RWPE1 (cell line): ENCODE data around the gene AHDC1.

Experiments used
- CTCF ChIA-PET: fragments of 350-600 bp; sonication (Branson Sonifier 250); formaldehyde crosslinking; extraction: SDS; loops from one replicate; lab custom pipeline; 2021; lab: Yijun Ruan, JAX
- POLR2A ChIA-PET: fragments of 400-600 bp; formaldehyde crosslinking; extraction: SDS; loops from one replicate; lab custom pipeline; 2020; ENCODE audit warnings: antibody characterized with exemption; ENCODE audit not compliant: low non-redundant PET; lab: Yijun Ruan, JAX
- DNase-seq: peaks from one replicate; pipeline ENCODE4 v3.0.0; 2012; ENCODE audit warnings: low spot score
- H3K27ac ChIP-seq: fragments of 450-650 bp; 2 replicates; pipeline ENCODE4 v1.5.1; 2017
- CTCF ChIP-seq: fragments of 450-650 bp; conservative IDR thresholded peaks from 2 replicates; pipeline ENCODE4 v1.5.1; 2017; ENCODE audit warnings: low read depth, mild to moderate bottlenecking

The AHDC1 gene

GRCh38 chr1:27567146-27567526 is 36.8 kb downstream of the AHDC1 start:
- DNase-seq, result no peak
- ChIA-PET POLR2A (no interaction called here), CTCF (interaction anchor here (0.5 to 4.9 kb wide), 3 partner anchors 10 to 270 kb away, joined by 4 to 46 read pairs (median 4); no protein-coding TSS in a partner anchor)
- H3K27ac ChIP-seq, result peak overlapping the region; percentile 98
- TF ChIP-seq CTCF, result no peak

GRCh38 chr1:27566462-27567145 is 37.3 kb downstream of the AHDC1 start:
- peak overlapping the region; percentile 98 for H3K27ac ChIP-seq
- ChIA-PET POLR2A (no interaction called here), CTCF (interaction anchor here (0.6 kb wide), 1 partner anchor 81 kb away, joined by 4 read pairs; no protein-coding TSS in a partner anchor)
- no peak for TF ChIP-seq CTCF
- DNase-seq, result no peak

- no peak for DNase-seq
- TF ChIP-seq CTCF, result no peak
- H3K27ac ChIP-seq, result peak overlapping the region; percentile 98
- ChIA-PET CTCF (interaction anchor here (0.5 to 1.7 kb wide), 4 partner anchors 8 to 367 kb away, joined by 3 to 8 read pairs (median 6); no protein-coding TSS in a partner anchor), POLR2A (interaction anchor here (0.6 kb wide), 1 partner anchor 1769 kb away, joined by 3 read pairs; no protein-coding TSS in a partner anchor)
These were observed 39.0 kb downstream of the AHDC1 start for GRCh38 chr1:27564710-27565649.

- TF ChIP-seq CTCF, result no peak
- peak overlapping the region; percentile 98 for H3K27ac ChIP-seq
- ChIA-PET POLR2A (no interaction called here), CTCF (interaction anchor here (0.5 to 1.7 kb wide), 3 partner anchors 11 to 365 kb away, joined by 3 to 8 read pairs (median 8); no protein-coding TSS in a partner anchor)
- DNase-seq, result no peak
These were observed 40.1 kb downstream of the AHDC1 start for GRCh38 chr1:27563591-27564471.

GRCh38 chr1:27563341-27563590 is 40.7 kb downstream of the AHDC1 start:
- ChIA-PET POLR2A (no interaction called here), CTCF (interaction anchor here (1.4 kb wide), 1 partner anchor 44 kb away, joined by 8 read pairs; no protein-coding TSS in a partner anchor)
- H3K27ac ChIP-seq, result peak overlapping the region; percentile 98
- TF ChIP-seq CTCF, result no peak
- no peak for DNase-seq
